Type B pancreatic cell (in vitro differentiated cells): ENCODE measurements around the gene OR2T1. TPM values are rescaled to one million over a fixed set of nuclear protein-coding genes. Genes with fewer than 3 reads are reported as not detected.
"Not testable (repeated sequence)": the region's sequence is repeated elsewhere in the genome, so short reads cannot be mapped to it uniquely, and the experiment has no call there.

Experiments used
- DNase-seq: peaks from one replicate; pipeline ENCODE4 v3.0.0; 2021; ENCODE audit warnings: mixed read lengths; ENCODE audit not compliant: unreplicated experiment; ENCODE audit errors: extremely low spot score
- H3K27ac Mint-ChIP-seq: 2 replicates; pipeline ENCODE4 v1.8.0; 2021; ENCODE audit warnings: mild to moderate bottlenecking, mixed read lengths
- H3K27me3 Mint-ChIP-seq: 2 replicates; pipeline ENCODE4 v1.8.0; 2021; ENCODE audit warnings: mixed read lengths
- H3K36me3 Mint-ChIP-seq: 2 replicates; pipeline ENCODE4 v1.8.0; 2021; ENCODE audit warnings: mixed read lengths
- H3K4me1 Mint-ChIP-seq: one replicate; pipeline ENCODE4 v1.8.0; 2021; ENCODE audit warnings: mixed read lengths; ENCODE audit not compliant: unreplicated experiment
- H3K4me3 Mint-ChIP-seq: 2 replicates; pipeline ENCODE4 v1.8.0; 2021; ENCODE audit warnings: mild to moderate bottlenecking, mixed read lengths
- H3K9me3 Mint-ChIP-seq: 2 replicates; pipeline ENCODE4 v1.8.0; 2021; ENCODE audit warnings: mixed read lengths
- total RNA-seq: library from RNA; stranded (reverse); gene quantifications from 2 replicates; pipeline ENCODE4 v1.2.1, GENCODE V29; 2021; ENCODE audit warnings: low replicate concordance

OR2T1 gene
- total RNA-seq, 1 donor from 2014 or later = not detected

DNA sequence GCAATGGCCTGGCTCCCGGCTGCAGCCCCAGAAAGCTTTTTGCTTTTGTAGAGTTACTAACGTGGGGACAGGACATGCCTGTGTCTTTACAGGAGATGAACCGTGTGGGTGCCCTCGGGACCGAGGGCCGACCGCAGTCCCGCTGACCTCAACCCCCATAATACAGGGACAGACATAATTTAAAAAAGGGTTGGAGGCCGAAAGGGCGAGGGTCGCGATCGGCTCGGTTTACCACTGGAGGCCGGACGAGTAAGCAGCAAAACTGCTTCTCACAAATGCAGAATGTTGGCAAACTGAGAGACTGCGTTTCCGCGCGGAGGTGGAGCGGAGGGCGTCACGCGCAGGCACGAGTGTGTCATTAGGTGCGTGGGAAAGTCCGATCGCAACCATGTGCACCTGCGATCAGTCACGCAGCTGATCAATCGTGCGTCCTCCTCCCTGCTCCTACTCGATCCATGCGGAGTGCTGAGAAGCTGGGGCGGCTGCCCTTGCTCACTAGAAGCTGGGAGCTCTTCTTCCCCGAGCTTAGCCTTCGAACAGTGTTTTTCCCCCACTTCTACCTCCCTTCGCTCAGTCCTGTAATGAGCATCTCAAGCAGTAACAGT, 31.1 kb downstream of the OR2T1 start:
- H3K36me3 Mint-ChIP-seq, H3K27ac Mint-ChIP-seq, H3K27me3 Mint-ChIP-seq, H3K4me1 Mint-ChIP-seq, DNase-seq, H3K4me3 Mint-ChIP-seq: not testable (repeated sequence)
- H3K9me3 Mint-ChIP-seq = peaks cover 14% of the 10 kb centered on the region

- not testable (repeated sequence) for H3K27ac Mint-ChIP-seq, DNase-seq, H3K4me3 Mint-ChIP-seq, H3K4me1 Mint-ChIP-seq, H3K36me3 Mint-ChIP-seq, H3K27me3 Mint-ChIP-seq
- peaks cover 14% of the 10 kb centered on the region for H3K9me3 Mint-ChIP-seq
These were observed 32.1 kb downstream of the OR2T1 start for GRCh38 chr1:248434913-248435312.

- H3K4me3 Mint-ChIP-seq, DNase-seq, H3K9me3 Mint-ChIP-seq, H3K36me3 Mint-ChIP-seq, H3K27me3 Mint-ChIP-seq, H3K4me1 Mint-ChIP-seq, H3K27ac Mint-ChIP-seq: not testable (repeated sequence)
These were observed 33.5 kb downstream of the OR2T1 start for GRCh38 chr1:248436303-248436702.

DNA sequence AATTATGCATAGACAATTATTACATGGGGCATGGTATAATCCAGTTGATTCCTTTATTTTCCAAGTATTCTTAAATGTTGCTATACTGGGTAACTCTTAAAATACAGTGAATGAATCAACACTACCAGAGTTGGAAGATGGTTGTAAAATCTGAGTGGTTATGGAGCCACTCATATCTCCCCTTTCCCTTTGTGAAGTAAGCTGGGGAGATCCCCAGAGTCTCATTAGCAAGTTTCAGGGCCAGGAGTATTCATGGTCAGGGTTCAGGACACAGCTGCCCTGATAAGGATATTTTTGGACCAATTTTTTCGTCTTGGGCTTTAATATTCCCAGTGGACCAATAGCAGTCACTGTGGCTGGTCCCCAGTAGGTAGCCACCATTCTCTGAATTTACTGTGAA, 35.8 kb downstream of the OR2T1 start:
- not testable (repeated sequence) for H3K4me1 Mint-ChIP-seq, H3K27ac Mint-ChIP-seq, H3K27me3 Mint-ChIP-seq, DNase-seq, H3K36me3 Mint-ChIP-seq, H3K9me3 Mint-ChIP-seq, H3K4me3 Mint-ChIP-seq

- H3K27me3 Mint-ChIP-seq, H3K4me1 Mint-ChIP-seq, H3K27ac Mint-ChIP-seq, H3K36me3 Mint-ChIP-seq, H3K4me3 Mint-ChIP-seq, H3K9me3 Mint-ChIP-seq, DNase-seq: not testable (repeated sequence)
These were observed 36.4 kb downstream of the OR2T1 start for GRCh38 chr1:248439283-248439682.

- H3K27me3 Mint-ChIP-seq, DNase-seq, H3K27ac Mint-ChIP-seq, H3K4me3 Mint-ChIP-seq, H3K4me1 Mint-ChIP-seq, H3K36me3 Mint-ChIP-seq, H3K9me3 Mint-ChIP-seq: not testable (repeated sequence)
These were observed 39.8 kb downstream of the OR2T1 start for GRCh38 chr1:248442500-248443277.

DNA sequence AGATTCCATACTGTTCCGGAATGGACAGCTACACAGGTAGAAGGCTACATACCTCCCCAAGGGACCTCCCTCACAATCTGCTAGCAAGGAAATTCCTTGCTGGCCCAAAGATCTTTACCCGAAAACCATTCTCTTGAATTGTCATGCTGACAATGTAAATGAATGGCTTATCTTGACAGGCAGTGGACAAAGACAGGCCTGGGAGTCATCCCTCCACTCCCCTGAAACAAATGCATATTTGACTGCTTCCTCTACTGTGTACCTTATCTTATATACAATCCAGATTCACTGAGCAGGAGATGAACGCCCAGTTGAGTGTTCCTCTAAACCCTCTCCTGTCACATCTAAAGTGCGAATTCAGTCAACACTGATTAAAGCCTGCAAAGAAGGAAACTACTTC, 41.8 kb downstream of the OR2T1 start:
- not testable (repeated sequence) for H3K9me3 Mint-ChIP-seq, H3K27ac Mint-ChIP-seq

GRCh38 chr1:248445399-248445798, 42.6 kb downstream of the OR2T1 start, which contains the start of gene OR2T2:
OR2T2 (plus strand) TSS chr1:248445637; CDS start chr1:248452798, 7,161 bp downstream.
- not testable (repeated sequence) for H3K4me3 Mint-ChIP-seq, H3K9me3 Mint-ChIP-seq, H3K36me3 Mint-ChIP-seq, H3K27me3 Mint-ChIP-seq, DNase-seq, H3K27ac Mint-ChIP-seq, H3K4me1 Mint-ChIP-seq

More for the DNA sequence above, 41.8 kb downstream of the OR2T1 start:
- H3K27me3 Mint-ChIP-seq, H3K4me3 Mint-ChIP-seq, H3K4me1 Mint-ChIP-seq, H3K36me3 Mint-ChIP-seq, DNase-seq: not testable (repeated sequence)

DNA sequence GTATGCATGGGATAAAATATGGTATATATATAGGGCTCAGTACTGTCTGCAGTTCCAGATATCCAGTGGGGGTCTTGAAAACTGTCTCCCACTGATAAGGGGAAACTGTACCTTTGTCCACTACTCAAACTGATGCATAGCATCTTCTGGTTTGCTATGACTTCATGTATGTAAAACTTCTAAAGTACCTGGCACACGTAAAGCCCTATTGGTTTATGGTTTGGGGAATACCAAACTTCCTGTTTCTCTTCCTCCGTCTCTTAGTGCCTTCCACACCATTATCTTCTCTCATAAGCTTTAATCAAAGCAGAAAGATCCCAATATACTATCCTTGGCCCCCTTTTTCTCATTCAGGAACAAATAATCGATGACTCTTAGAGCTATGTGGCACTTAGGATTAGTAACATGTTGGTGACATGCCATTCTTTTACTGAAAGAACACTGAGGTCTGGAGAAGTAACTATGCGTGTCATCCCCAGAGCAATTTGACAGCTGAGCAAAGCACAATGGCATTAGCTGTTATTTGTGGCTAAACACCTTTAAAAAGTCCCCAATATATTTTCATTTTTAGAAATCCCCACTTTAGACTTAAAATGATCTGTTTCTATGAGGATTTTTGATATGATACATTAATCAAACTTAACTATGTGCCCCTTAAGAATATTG, 45.7 kb downstream of the OR2T1 start:
- not testable (repeated sequence) for DNase-seq, H3K9me3 Mint-ChIP-seq, H3K36me3 Mint-ChIP-seq, H3K4me1 Mint-ChIP-seq, H3K4me3 Mint-ChIP-seq, H3K27me3 Mint-ChIP-seq, H3K27ac Mint-ChIP-seq

DNA sequence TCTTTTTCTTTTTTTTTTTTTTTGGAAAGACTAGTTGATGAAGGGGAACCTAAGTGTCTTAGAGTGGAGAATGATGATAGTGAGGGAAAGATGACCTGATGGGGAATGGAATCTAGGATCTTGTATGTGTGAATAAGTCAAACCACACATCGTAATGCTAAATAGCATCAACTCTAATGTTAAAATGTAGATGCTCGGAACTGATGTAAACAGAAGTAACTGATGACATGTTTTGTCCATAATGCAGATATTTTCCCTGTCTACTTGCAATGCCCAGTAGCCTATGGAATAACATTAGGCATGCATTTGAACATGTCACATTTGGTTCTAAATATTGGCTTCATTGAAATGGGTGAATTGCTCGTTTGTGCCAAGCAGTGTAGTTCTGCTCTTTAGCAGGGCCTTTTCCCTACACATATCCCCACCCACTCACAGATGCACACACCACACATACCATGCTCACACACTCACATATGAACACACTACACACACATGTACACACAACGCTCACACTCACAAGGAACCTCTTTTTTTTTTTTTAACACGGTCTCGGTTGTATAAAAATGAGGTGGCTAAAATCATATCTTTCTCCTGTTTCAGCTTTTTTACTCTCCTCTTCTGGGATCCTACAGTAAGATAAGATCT, 47.1 kb downstream of the OR2T1 start:
- not testable (repeated sequence) for H3K9me3 Mint-ChIP-seq, DNase-seq, H3K4me1 Mint-ChIP-seq, H3K27ac Mint-ChIP-seq, H3K27me3 Mint-ChIP-seq, H3K4me3 Mint-ChIP-seq, H3K36me3 Mint-ChIP-seq

DNA sequence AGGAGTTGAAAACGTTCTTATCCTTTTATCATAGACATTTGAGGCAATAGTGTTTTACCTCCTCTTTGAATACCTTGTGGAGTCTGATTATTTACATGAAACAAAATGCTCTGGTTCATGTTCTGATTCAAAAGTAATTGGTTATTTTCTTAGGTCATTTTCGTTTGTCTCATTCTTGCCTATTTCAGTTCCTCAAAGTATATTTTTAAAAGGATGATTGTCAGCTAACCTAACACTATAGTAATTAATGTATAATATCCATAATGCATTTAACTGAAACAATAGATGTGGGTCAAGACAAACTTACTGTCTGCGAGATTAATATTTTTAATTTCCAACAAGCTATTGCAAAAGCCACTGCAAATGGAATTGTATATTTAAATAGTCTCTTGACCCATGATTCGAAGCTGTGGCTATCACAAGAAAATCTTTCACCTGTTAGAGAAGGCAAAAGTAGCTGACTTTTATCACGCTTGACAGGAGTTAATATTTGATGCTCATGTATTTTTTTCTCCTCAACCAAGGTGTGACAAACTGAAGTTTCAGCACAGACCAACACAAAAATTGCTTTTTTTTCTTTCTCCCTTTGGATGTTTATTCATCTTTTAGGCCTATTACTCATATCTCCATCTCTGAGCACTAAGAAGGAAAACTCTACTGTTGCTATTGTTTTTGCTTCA, 47.8 kb downstream of the OR2T1 start:
- not testable (repeated sequence) for H3K4me3 Mint-ChIP-seq, H3K36me3 Mint-ChIP-seq, H3K9me3 Mint-ChIP-seq, DNase-seq, H3K4me1 Mint-ChIP-seq, H3K27me3 Mint-ChIP-seq, H3K27ac Mint-ChIP-seq

DNA sequence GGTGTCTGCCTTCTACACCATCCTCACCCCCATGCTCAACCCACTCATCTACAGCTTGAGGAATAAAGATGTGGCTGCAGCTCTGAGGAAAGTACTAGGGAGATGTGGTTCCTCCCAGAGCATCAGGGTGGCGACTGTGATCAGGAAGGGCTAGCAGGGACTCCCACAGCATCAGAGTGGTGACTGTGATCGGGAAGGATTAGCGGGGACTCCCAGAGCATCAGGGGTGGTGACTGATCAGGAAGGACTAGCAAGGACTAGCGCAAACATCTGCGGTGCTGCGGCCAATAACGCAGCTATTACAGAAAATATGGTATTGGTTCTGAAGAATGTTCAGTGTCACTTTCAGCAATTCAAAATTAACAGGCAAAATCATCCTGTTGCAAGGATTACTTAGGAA, 50.8 kb downstream of the OR2T1 start:
- not testable (repeated sequence) for H3K4me1 Mint-ChIP-seq, H3K27me3 Mint-ChIP-seq, H3K27ac Mint-ChIP-seq, H3K36me3 Mint-ChIP-seq, H3K4me3 Mint-ChIP-seq, H3K9me3 Mint-ChIP-seq, DNase-seq

DNA sequence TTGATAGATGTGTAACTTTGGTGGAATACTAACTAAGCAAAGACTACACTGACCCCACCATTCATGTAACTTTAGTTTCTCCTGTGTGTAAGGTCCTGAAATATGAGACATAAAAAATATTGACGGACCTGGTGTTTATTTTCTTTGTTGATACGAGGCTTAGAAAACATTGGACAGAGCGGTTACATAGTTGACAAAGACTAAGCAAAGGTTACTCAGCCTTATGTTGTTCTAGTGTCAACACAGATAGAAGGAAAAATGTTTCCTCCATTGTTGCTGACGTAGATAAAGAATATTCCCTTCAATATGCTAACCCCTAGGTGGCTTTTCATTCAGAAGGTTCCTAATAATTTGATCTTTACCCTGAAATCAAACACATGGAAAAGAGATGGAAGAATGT, 52.2 kb downstream of the OR2T1 start:
- H3K4me3 Mint-ChIP-seq, H3K36me3 Mint-ChIP-seq, H3K27me3 Mint-ChIP-seq, DNase-seq, H3K27ac Mint-ChIP-seq, H3K4me1 Mint-ChIP-seq, H3K9me3 Mint-ChIP-seq: not testable (repeated sequence)
